Vagina (tissue), 2 donors: ENCODE results near the gene VTA1. TPM values are rescaled to one million over a fixed set of nuclear protein-coding genes. Genes with fewer than 3 reads are reported as not detected.

ENCODE experiments used
- DNase-seq, 2 donors: peaks; one replicate each; pipeline ENCODE4 v3.0.0-alpha.2; 2017; ENCODE audit errors: extremely low spot score in 2 of 2
- H3K27ac ChIP-seq: fragments of 200-600 bp; sonication (generic); one replicate; pipeline ENCODE4 v1.5.1; 2019
- H3K27me3 ChIP-seq: fragments of 200-600 bp; sonication (generic); one replicate; pipeline ENCODE4 v1.5.1; 2019
- H3K36me3 ChIP-seq, 2 donors: fragments of 200-600 bp; sonication (generic); one replicate each; pipeline ENCODE4 v1.5.1; 2017 to 2019
- H3K4me1 ChIP-seq: fragments of 200-600 bp; sonication (generic); one replicate; pipeline ENCODE4 v1.5.1; 2019
- H3K4me3 ChIP-seq, 2 donors: fragments of 200-600 bp; sonication (generic); 1 replicate in 1 of 2; 2 replicates in 1 of 2; pipeline ENCODE4 v1.5.1; 2016 to 2019
- H3K9me3 ChIP-seq: fragments of 200-600 bp; sonication (generic); one replicate; pipeline ENCODE4 v1.5.1; 2019
- POLR2A ChIP-seq, 2 donors: fragments of 450-650 bp; IDR thresholded peaks; one replicate each; pipeline ENCODE4 v1.6.1; 2017; ENCODE audit warnings: antibody characterized with exemption in 2 of 2, mild to moderate bottlenecking in 2 of 2, moderate library complexity in 2 of 2
- POLR2AphosphoS5 ChIP-seq, 2 donors: sonication (generic); formaldehyde crosslinking; IDR thresholded peaks; one replicate each; pipeline ENCODE4 v1.9.0; 2017; ENCODE audit warnings: antibody characterized with exemption in 2 of 2, mild to moderate bottlenecking in 2 of 2, low read depth in 1 of 2; ENCODE audit not compliant: insufficient read depth in 1 of 2
- intact Hi-C: fragments of 100-400 bp; cut with DNase I; formaldehyde crosslinking; loops from one replicate; pipeline ENCODE4 v1.15.1; 2023
- total RNA-seq: library from RNA; depleted of rRNA; stranded (reverse); fragments of >200 nt; gene quantifications from one replicate; pipeline ENCODE4 v1.2.3, GENCODE V29; 2016
- TF ChIP-seq, protein P1 (sequence below), 3 experiments: fragments of 450-650 bp in 2 of 3; fragments of 200-600 bp in 1 of 3; sonication (generic) in 1 of 3; IDR thresholded peaks; one replicate each; pipeline ENCODE4 v1.5.1; 2017 to 2019; ENCODE audit warnings: antibody characterized with exemption in 3 of 3, mild to moderate bottlenecking in 2 of 3, moderate library complexity in 2 of 3

The VTA1 gene
- total RNA-seq, 1 donor from 2014 or later: 46.4 TPM

DNA sequence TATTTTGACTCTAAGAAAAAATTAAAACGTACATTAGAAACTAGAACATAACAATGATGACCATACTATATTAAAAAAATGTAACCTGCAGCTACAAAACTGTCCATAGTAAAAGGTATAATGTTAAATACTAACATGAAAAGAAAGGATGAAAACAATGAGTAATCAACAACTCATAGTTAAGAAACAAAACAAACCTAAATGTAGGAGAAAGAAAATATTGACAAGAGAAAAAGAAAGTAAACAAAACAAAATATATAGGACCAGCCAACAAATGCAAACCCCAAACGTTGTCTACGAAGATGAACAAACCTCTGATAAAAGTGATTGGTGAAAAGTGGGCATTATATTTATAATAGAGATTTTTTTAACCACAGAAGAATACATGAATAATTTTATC lies 113.7 kb downstream of the VTA1 start:
- H3K4me3 ChIP-seq: no peak overlapping the region
- H3K27me3 ChIP-seq: no peaks in the 10 kb centered on the region
- no peak for DNase-seq
- no peaks in the 10 kb centered on the region for H3K9me3 ChIP-seq
- no peaks in the 10 kb centered on the region for H3K36me3 ChIP-seq
- no peaks in the 10 kb centered on the region for H3K4me1 ChIP-seq
- intact Hi-C loops: no loop called here
- H3K27ac ChIP-seq: no peak overlapping the region
- no peak for TF ChIP-seq POLR2AphosphoS5 (IDR thresholded peaks at IDR 0.05; ENCODE audit: insufficient read depth in 1 of 2, low read depth in 1 of 2)
- TF ChIP-seq POLR2A (IDR thresholded peaks at IDR 0.05): no peak
- TF ChIP-seq, protein P1, sequence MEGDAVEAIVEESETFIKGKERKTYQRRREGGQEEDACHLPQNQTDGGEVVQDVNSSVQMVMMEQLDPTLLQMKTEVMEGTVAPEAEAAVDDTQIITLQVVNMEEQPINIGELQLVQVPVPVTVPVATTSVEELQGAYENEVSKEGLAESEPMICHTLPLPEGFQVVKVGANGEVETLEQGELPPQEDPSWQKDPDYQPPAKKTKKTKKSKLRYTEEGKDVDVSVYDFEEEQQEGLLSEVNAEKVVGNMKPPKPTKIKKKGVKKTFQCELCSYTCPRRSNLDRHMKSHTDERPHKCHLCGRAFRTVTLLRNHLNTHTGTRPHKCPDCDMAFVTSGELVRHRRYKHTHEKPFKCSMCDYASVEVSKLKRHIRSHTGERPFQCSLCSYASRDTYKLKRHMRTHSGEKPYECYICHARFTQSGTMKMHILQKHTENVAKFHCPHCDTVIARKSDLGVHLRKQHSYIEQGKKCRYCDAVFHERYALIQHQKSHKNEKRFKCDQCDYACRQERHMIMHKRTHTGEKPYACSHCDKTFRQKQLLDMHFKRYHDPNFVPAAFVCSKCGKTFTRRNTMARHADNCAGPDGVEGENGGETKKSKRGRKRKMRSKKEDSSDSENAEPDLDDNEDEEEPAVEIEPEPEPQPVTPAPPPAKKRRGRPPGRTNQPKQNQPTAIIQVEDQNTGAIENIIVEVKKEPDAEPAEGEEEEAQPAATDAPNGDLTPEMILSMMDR (IDR thresholded peaks at IDR 0.05): no peak

DNA sequence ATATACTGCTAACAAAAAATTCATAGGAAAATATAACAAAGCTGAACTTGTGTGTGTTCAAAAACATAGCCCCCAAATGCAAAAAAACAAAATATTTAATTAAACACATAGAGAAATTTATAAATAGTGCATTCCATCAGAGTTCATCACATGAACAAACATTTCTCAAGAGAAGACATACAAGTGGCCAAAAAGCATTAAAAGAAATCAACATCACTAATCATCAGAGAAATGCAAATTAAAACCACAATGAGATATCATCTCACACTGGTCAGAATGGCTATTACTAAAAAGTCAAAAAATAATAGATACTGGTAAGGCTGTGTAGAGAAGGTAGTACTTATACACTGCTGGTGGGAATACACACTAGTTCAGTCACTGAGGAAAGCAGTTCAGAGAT lies 115.2 kb downstream of the VTA1 start:
- TF ChIP-seq POLR2A (IDR thresholded peaks at IDR 0.05) (no peak), POLR2AphosphoS5 (IDR thresholded peaks at IDR 0.05; ENCODE audit: insufficient read depth in 1 of 2, low read depth in 1 of 2) (no peak)
- TF ChIP-seq, protein P1 (IDR thresholded peaks at IDR 0.05): no peak
- Histone ChIP-seq H3K9me3 (no peaks in the 10 kb centered on the region), H3K4me1 (no peaks in the 10 kb centered on the region), H3K36me3 (no peaks in the 10 kb centered on the region), H3K27me3 (no peaks in the 10 kb centered on the region), H3K27ac (no peak overlapping the region), H3K4me3 (no peak overlapping the region)
- DNase-seq: no peak
- intact Hi-C loops: no loop called here

DNA sequence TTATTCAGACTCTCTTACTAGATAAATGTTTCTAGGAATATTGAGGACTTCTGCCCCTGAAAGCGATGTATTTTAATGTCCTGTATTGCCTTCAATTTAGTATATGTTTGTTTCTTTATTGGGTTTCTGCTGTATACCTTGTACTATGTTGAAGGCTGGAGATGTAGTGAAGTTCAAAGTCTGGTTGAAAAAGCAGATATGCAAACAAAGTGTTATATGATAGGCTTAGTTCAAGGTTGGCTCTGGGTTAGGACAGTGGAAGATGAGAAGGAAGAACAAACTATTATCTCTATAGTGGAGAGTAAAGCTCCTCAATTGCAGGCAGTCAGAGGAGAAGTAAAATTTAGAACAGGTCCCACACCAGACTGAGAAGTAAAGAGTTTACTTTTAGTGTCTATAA lies 118.4 kb downstream of the VTA1 start:
- Histone ChIP-seq H3K27me3 (no peaks in the 10 kb centered on the region), H3K4me1 (no peaks in the 10 kb centered on the region), H3K9me3 (no peaks in the 10 kb centered on the region), H3K4me3 (no peak overlapping the region), H3K27ac (no peak overlapping the region), H3K36me3 (no peaks in the 10 kb centered on the region)
- intact Hi-C loops: no loop called here
- no peak for DNase-seq
- TF ChIP-seq POLR2AphosphoS5 (IDR thresholded peaks at IDR 0.05; ENCODE audit: insufficient read depth in 1 of 2, low read depth in 1 of 2): no peak
- TF ChIP-seq POLR2A (IDR thresholded peaks at IDR 0.05): no peak

DNA sequence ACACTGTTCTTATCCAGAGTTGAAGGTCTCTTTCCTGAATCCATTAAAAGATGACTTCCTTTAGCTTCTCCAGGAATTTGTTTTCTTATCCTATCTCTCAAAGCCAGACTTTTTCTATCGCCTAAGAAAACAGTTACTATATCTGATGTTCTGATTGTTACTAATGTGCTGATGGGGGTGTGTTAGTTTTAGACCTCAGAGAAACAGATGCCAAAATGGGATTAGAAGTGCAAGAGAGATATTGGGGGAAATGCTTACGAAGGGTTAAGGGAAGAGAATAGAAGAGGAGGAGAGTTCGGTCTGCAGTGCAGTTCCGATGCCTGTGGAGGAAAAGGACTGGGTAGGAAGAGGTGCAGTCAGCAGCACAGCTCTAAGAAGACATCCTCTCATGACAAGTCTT lies 119.0 kb downstream of the VTA1 start:
- intact Hi-C loops: no loop called here
- TF ChIP-seq POLR2A (IDR thresholded peaks at IDR 0.05): no peak
- no peak for TF ChIP-seq POLR2AphosphoS5 (IDR thresholded peaks at IDR 0.05; ENCODE audit: insufficient read depth in 1 of 2, low read depth in 1 of 2)
- TF ChIP-seq, protein P1 (IDR thresholded peaks at IDR 0.05): no peak

DNA sequence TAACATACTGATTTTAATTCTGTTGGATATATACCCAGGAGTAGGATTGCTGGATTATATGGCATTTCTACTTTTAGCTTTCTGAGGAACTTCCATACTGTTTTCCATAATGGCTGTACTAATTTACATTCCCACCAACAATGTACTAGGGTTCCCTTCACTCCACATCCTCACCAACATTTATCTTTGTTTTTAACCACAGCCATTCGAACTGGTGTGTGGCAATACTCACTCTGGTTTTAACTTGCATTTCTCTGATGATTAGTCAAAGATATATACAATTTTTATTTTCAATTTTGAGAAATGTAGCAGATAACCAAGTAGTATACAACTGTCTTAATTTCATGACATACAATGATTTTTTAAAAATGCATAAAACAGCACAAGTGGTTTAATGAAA lies 124.4 kb downstream of the VTA1 start:
- intact Hi-C loops: no loop called here
- Histone ChIP-seq H3K27me3 (no peaks in the 10 kb centered on the region), H3K9me3 (no peaks in the 10 kb centered on the region), H3K4me3 (no peak overlapping the region), H3K36me3 (no peaks in the 10 kb centered on the region), H3K4me1 (no peaks in the 10 kb centered on the region), H3K27ac (no peak overlapping the region)
- TF ChIP-seq, protein P1 (IDR thresholded peaks at IDR 0.05): no peak
- no peak for TF ChIP-seq POLR2A (IDR thresholded peaks at IDR 0.05)
- TF ChIP-seq POLR2AphosphoS5 (IDR thresholded peaks at IDR 0.05; ENCODE audit: insufficient read depth in 1 of 2, low read depth in 1 of 2): no peak
- no peak for DNase-seq

More for the DNA sequence above, 119.0 kb downstream of the VTA1 start:
- Histone ChIP-seq H3K27me3 (no peaks in the 10 kb centered on the region), H3K9me3 (no peaks in the 10 kb centered on the region), H3K36me3 (no peaks in the 10 kb centered on the region), H3K4me3 (no peak overlapping the region), H3K27ac (no peak overlapping the region), H3K4me1 (no peaks in the 10 kb centered on the region)
- no peak for DNase-seq

Other genes with a start within 250 kb of the VTA1 start
- gene GJE1, start 14.3 kb upstream of the VTA1 start, total RNA-seq: not detected
- gene NMBR, start 141 bp upstream of the VTA1 start, total RNA-seq: not detected
- gene ADGRG6, start 154.7 kb downstream of the VTA1 start, total RNA-seq: 22.6 TPM